HG02840 (cell line): ENCODE measurements around the gene DLL1.

ENCODE experiments used
- ATAC-seq: cut with Tn5 transposase; IDR thresholded peaks from one replicate; pipeline ENCODE4 v1.9.1; 2021; ENCODE audit warnings: mild to moderate bottlenecking, moderate library complexity, moderate number of reproducible peaks; ENCODE audit not compliant: unreplicated experiment, low FRiP score

The DLL1 gene

DNA sequence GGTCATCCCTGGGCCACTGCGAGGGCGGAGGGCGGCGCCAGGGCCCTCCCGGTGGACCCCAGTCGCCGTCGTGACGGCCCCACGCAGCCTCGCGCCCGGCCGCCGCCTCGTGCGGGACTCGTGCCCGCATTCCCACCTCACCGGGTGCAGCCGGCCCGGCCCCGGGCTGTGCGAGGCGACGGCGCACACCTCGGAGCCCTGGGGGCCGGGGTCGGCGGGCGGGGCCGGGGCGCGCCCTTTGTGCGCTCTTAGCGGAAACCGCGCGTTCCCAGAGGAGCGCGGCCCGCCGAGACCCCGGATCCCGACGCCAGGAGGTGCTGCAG, 5.5 kb upstream of the DLL1 start:
- no peak for ATAC-seq

DNA sequence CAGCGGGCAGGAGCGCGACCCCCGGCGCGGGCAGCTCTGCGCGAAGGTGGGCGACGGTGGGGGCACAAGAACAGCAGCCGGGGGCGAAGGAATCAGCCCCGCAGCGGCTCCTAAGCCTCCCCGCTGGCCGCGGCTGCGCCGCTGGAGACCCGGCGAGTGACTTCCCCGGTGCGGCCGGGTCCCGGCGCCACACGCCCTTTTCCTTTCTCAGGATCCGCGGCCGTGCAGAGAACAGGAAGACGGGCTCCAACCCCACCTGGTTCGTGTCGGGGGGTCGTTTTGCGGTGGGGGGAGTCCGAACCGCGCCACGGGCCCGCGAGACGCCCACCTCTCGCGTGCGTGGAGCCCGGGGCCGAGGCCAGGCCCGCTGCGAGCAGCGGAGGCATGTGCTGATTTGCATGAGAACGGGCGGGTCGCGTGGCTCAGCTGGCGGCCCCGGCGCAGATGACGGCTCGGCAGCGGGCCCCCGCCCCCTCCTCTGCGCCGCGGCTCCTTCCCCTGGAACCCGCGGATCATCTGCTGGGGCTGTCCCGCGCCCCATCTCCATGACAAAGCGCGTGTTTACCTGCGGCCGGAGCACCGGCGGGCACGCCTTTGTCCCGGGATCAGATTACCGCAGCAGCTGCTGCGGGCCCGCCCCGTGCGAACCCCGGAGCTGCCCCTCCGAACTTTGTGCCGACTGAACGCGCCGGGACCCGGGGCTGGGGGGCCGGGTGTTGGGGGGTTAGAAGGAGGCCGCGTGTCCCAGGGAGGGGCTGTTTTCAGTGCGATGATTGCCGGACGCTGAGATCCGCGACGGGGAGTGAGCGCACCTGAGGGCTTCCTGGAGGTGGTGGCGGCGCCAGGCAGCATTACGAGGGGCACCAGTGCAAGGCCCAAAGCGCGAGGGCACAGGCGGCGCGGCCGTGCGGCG, 4.9 kb upstream of the DLL1 start:
- ATAC-seq: no peak

DNA sequence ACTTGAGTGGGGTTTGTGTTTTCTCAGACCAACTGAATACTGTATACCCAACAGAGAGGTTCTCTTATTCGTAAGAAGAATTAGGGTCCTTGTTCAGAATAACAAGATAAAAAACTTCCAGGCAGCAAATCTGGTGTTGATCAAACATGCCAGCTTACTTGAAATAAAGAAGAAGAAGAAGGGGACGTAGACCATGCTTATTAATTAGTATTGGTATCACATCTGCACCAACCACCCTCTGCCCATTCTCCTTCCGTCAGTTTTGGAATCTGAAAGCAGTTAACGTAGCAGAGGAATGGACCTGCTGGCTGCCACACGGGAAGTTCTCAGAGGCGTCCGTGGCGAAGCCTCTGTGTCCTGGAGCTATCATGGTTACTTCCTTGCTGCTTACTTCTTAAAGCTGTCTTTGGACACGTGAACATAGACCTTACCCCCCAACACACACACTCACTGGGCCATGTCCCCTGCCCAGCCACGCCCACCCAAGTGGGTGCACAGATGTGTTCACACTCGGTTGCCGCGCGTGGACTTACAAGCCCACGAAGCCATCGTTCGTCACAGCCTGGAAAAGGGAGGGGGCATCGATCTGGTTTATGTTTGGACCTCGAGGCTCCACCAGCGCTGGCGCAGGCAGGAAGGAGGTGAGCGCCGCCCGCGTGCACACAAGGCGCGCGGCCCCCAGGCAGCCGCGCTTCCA, 4.1 kb upstream of the DLL1 start:
- ATAC-seq: no peak

DNA sequence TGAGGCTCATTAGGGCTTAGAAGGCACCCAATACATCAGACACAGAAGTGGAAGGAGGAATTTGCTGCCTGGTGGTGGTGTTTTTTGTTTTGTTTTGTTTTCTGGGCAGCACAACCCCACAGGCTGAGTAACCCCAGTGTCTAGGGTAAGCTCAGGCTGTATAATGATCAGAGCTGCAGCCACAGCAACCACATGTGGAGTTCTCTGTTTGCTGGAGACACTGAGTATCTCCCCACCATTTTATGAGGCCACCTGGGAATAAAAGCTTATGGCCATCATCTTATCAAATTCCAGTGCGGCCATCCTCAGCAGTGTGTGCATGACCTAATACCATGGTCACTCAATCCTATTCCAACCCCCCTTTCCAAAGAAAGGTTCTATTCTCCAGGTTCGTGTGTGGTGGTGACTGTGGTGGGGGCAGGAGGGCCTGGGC, 3.4 kb upstream of the DLL1 start:
- no peak for ATAC-seq

DNA sequence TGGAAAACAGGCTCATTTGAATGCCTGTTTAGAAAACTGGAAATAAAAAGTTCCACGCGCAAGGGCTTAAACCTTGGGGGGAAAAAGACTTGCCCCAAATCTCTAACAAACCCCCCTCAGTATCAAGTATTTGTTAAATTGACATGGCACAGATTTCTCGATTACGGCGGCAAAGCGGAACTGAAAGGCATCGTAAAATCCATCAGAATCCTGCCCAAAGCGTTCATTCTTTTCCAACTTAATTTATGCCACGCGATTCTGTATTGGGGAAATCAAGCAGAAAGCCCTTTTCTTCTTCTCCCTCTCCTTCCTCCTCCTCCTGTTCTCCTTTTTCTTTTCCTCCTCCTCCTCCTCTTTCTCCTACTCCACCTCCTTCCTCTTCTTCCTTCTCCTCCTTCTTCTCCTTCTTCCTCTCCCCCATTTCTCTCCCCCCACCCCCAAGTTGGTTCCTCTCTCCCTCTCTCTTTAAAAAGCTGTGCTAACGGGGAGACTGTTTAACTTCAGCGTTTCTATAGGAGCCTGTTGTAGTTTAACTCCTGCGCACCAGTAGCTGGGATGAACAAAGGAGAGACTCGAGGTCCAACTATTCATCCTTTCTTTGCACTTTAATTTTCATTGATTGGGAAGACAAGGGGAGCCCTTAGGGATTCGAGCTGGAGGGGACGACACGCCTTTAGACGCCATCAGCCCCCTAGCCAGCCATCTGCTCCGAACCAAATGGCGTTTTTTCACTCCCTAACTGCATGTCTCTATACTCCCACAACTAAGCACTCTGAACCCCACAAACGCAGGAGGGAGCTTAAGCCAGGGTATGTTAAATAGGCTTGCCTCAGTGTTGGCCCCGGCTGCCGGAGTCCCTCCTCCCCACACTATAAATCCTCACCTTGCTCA, 2.7 kb upstream of the DLL1 start:
- ATAC-seq: no peak

DNA sequence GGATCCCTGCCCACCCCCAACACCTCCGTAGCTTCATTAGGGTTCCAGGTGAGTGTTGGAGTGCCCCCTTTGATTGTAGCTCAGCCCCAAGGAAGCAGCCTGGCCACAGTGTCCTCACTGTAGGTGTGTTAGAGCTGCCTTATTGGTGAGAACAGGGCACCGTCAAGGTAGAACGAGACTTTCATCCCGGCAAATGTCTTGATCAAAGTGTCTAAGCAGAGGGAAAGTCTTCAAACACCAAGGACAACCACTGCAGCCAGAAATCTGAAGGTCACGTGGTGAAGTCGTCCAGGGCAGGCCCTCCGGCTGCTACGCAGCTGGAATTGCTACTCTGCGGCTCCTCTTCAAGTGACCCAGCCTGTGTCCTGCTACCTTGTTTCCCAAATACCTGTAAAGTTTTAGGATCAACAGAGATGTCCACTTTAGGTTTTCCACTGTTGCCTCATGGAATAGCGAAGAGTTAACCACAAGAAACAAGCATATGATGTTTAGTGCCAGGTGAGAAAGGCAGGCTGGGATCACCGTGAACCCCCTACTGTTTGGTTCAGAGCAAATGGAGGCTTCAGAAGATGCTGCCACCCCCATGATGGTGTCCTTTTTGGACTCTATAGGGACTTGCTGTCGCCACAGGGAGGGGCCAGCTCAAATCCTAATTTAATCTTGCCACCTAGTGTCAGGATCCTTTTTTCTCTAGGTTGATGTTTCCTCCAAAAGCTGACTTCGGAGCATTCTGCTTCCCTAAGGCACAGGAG, 1.7 kb upstream of the DLL1 start:
- ATAC-seq: no peak

DNA sequence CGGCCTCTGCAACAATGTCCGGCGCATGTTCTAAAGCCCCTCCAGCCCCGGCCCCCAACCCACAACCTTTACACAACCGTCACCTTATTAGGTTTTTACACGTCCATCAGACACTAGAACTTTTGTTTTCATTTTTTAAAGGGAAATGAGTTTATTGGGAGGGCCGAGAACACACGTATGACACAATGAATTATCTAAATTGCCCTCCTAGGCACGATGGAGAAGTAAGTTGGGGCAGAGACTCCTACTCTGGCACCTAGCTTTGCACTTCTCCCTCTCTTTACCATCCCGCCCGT, 1.2 kb upstream of the DLL1 start:
- no peak for ATAC-seq

DNA sequence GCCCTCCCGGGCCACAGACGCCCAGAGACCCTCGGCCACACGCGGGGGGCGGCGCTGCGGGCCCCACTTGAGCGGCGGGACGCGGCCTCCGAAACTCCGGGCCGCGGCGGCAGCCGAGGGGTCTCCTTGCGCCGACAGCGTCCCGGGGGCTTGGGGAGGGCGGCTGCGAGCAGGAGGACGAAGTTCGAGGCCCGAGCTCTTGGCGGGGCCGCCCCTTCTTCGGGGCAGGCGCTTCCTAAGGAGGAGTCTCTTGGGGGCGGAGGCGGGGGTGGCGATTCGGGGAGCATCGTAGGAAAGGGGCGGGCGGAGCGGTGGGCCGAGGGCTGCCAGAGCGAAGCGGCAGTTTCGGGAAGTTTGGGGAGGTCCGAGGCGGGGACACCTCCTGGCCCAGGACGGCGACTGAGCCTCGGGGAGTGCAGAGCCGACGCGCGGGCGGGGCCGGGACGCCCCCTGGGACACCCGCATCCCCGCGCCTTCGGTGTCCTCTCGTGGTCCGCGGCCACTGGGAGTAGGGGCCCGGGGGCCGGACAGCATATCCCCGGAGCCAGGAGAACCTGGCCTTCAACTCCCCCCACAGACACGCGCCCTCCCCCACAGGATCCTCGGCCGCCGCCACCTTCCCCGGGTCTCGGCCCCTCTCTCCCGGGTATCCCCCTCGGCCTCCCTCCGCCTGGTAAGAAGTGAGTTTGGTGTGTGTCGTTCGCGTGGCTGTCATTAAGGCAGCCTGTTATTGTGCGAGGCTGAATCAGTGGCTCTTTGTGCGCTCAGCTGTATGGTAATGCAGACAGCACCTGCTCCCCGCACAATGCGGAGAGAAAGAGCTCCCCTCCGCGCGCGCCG, 613 bp upstream of the DLL1 start:
- no peak for ATAC-seq

DNA sequence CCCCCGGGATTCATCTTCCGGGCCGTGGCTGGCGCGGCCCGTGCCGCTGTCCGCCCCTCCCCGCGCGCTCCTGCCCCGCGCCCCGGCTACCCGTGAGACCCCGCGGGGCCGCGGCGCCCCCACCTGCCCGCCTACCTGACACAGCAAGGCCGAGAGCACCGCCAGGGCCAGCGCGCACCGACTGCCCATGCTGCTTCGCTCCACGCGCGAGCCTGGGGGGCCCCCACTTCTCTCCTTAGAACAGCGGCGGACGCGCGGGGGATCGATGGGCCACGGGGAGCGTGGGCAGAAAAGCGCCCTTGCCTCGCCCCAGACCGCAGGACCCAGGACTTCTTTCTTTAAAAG, 955 bp downstream of the DLL1 start:
- no peak for ATAC-seq

DNA sequence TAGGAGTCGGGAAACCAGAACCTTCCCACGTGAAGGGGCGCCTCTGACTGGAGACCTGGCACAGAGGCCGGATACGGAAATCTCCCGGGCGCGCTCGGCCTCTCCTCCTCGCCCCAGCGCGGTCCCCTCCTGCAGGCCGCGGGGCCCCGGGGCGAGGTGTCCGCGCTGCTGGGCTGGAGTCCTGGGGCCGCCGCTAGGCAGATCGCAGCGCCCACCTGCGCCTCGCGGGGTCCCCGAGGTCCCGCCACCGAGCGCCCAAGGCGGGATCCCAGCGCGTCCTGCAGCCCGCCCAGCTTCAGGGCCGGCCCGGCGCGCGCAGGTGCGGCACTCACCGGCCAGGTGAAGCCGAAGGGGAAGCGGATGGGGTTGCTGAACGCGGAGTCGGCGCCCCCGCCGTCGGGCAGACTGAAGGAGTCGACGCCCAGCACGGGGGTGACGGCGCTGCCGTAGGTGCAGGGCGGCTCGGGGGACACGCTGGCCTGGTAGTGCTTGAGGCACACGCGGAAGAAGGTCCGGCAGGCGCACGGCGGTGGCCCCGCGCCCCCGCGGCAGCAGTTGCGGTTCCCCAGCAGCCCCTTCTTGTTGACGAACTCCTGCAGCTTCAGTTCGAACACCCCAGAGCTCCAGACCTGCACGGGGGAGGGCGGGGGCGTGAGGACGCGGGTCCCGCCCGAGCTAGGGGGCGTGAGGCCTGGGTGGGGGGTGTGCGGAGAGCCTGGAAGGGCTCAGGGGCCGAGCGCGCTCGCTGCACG, 1.5 kb downstream of the DLL1 start:
- ATAC-seq: no peak

DNA sequence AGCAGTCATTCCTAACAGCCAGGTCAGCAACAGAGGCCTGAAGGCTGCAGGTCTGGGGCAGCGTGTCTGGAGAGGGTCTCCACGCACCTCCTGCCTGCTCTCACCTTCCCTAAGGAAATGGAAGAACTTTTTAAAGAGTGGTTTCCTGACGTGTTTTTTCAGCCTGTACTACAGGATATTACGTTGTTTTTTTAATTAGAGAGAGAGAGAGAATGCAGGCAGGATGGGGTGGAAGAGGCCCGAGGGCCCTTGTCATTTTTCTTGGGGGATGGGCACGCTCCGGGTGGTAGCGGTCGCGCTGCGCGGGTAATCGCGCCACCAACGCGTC, 2.1 kb downstream of the DLL1 start:
- no peak for ATAC-seq

DNA sequence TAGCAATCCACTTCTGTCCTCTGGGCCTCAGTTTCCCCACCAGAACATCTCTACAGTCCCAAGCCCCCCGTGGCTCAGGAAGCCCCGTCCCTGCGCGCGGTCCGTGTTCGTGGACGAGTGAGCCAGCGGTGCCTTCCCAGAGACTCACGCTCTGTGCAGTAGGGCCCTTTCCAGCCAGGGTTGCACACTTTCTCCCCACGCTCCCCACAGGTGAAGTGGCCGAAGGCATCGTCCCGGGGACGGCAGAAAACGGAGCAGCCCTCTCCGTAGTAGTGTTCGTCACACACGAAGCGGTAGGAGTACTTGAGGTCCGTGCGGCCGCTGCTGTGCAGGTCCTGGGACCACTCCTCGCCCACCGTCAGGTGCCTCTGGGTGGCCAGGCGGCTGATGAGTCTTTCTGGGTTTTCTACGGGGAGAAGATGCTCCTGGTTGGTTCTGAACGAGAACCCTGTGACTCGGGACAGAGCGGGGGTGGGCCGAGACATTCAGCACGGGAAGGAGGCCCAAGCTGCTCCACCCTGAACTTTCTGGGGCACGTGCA, 2.7 kb downstream of the DLL1 start:
- no peak for ATAC-seq

DNA sequence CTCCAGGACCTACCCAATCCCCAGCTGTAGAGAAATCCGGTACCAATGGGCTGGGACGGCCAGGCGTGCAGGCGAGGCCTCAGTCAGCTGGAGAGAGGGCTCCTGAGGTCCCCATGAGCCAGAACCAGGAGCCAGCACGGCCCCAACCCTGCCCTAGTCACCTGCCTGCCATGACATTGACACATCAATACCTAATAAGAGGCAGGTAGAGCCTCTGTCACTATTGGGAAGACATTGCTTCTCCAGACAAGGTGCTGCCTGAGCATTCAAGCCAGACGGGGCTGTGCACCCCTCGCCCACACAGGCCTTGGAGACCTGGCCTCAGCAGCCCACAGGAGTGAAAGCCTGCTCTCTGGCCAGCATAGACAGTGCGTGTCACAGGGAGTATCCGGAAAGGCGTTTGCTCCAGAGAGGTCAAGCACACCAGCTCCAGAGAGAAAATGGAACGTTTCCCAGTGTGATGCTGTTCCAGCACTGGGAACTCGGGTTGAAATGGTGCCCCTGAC, 3.5 kb downstream of the DLL1 start:
- ATAC-seq: no peak

DNA sequence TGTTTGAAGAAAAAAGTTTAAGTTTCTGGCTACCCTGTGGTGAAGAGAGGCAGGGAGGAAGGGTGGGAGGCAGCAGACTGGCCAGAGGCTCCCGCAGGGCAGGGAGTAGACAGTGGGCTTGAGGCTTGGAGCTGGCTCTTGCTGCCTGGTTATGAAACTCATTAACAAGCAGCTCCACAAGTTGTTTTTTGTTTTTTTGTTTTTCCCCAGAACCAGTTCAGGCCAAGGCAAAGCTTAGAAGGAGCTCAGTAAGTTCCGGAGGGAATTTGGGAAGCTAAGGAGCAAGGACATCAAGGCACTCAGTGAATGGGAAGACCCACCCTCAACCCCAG, 4.0 kb downstream of the DLL1 start:
- no peak for ATAC-seq

DNA sequence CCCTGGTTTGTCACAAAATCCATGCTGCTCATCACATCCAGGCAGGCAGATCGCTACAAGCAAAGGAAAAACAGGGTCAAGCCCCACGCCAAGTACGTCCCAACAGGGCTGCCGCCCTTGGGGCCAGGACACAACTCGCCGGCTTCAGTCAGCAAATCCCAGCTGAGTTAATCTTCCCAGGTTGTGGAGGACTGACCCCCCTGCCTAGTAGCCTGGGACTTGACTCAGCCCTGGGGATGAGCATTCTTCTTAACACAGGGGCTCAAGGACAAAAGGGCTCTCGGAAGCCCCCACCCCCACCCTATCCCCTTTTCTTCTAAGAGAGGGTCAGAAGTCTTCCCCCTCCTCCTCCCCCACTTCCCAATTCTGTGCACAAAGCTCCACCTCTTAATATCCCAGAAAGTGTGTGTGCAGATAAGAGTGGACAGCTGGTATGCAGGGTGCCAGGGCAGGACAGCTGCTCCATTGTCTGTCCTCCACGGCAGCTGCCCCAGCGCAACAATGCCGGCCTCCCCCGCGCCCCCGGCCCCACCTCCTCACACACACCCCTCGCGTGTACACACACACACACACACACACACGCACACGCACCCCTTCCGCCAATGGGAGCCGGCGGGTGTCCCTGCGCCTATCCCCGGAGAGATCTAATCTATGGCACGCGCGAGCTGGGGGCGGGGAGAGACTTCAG, 4.5 kb downstream of the DLL1 start:
- ATAC-seq: no peak

DNA sequence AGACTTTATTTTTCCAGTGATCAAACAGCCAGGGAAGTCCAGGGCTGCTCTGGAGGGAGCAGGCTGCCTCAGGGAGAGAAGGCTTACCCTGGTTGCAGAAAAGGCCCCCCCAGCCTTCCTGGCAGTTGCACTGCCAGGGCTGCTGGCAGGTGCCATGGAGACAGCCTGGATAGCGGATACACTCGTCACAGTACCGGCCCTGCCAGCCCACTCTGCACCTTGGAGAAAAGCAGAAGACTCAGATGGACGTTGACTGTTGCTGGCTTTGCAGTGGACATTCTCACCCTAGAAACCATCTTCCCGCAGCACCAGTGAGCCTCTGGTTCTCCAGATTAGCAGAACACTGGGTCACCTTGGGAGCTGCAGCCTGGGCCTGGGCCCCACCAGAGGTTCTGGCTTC, 5.4 kb downstream of the DLL1 start:
- ATAC-seq: no peak

DNA sequence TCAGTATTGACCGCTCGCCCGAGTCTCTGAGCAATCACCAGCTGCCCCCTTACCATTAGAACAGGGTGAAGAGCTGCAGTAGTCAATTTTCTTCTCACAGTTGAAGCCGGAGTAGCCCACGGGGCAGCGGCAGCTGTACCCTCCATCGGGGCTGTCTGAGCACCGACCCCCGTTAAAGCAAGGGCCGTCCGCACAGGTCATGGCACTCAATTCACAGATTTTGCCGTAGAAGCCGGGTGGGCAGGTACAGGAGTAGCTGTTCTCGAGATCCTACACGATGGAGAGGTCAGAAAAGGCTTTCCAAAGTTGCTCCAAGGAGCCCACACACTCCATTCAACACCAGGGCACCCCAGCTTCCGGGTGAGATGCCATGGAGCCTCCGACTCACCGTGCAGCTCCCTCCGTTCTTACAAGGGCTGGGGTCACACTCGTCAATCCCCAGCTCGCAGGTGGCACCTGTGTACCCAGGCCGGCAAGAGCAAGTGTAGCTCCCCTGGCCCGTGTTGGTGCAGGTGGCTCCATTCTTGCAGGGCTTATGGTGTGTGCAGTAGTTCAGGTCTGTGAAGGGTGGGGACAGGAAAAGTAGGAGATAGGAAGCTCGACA, 5.9 kb downstream of the DLL1 start:
- ATAC-seq: no peak
